GM18873 (cell line): ENCODE results near the gene XYLT1.

Experiments
- ATAC-seq: cut with Tn5 transposase; IDR thresholded peaks from one replicate; pipeline ENCODE4 v1.9.1; 2021; ENCODE audit warnings: mild to moderate bottlenecking, moderate library complexity, moderate number of reproducible peaks; ENCODE audit not compliant: unreplicated experiment, low FRiP score

XYLT1 gene

DNA sequence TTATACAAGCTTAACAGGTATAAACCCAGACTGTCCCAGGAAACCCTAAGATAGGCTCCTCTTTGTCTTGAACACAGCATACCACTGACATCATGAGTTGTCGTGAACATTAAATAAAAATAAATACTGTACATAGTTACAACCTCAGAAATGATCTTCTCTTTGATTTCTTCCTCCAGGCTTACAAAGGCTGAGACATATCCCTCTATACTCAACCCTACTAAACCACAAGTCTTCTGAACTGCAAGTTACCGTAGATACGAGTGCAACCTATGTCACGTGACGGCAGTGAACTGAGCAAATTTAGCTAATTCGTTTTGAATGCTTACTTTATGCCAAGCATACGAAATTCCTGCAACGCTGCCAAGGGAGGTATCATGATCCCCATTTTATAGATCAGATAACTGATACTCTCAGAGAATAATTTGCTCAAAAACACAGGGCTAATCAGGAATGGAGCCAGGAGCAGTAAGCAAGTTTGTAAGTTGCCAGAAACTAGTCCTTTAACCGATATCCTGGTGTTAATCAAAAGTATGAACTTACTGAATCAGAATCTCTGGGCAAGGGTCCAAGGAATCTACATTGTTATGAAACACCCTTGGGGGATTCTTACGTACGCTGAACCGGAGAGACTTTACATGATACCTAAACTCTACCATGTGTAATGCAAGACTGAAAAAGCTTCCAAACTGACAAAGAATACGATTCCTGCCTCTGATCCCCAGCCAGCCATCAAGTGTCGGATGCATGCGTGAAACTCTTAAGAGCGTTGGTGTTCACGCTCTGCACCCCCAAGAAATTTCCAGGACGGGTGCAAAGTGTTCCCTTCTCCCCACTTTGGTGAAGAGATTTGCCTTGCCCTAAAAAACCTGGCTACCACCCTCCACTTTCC lies 106.2 kb downstream of the XYLT1 start:
- no peak for ATAC-seq

DNA sequence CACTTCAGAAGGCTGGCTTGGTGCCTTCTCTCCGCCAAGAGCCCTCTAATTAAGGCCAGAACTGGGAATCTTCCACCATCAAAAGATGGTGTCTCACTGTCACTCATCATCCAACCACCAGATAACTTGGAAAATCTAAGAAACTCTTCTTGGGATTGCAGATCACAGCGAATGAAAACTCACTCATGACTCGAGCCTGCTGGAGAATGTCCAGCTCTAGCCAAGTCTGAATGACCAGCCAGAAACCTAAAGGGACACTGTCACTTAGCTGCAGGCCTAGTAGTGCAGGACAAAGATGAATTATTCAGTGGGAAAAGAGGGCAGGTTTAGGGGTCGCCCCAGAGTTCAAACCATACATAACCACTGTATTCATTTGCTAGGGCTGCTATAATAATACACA lies 107.8 kb downstream of the XYLT1 start:
- ATAC-seq: no peak

DNA sequence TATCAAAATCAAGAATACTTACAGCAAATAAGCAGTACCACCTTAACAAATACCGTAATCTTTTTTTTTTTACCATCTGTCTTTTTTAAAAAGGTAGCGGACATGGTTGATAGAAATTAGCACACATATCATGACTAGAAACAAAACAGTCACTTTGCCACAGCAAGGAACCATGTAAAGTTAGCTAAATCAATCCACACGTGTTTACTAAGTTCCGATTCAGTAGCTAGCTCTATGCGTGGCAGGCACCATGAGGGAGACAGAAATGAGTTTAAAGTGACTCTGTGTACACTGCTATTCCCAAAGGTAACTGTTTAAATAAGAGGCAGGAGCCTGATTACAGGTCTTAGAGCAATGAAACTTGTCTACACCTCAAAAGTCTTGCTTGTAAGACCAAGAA lies 108.6 kb downstream of the XYLT1 start:
- no peak for ATAC-seq

DNA sequence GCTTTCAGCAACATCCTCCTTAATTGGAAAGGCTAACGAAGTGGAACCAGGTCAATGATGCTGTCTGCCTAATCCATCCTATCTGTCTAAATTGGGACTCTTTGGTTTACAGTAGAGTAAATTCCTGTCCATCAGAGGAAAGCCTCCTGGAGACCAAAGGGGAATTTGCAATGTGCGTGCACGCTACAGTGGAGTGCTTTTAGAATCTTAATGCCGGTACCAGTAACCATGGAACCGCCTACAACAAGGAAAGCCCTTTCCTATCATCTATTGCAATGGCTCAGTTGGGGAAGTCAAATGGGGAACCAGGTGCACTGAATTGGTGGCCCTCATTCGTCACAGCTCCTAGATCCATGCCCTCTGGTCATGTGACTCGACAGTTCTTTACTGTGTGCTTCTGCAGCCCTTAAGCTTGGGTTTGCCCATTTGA lies 110.1 kb downstream of the XYLT1 start:
- no peak for ATAC-seq

DNA sequence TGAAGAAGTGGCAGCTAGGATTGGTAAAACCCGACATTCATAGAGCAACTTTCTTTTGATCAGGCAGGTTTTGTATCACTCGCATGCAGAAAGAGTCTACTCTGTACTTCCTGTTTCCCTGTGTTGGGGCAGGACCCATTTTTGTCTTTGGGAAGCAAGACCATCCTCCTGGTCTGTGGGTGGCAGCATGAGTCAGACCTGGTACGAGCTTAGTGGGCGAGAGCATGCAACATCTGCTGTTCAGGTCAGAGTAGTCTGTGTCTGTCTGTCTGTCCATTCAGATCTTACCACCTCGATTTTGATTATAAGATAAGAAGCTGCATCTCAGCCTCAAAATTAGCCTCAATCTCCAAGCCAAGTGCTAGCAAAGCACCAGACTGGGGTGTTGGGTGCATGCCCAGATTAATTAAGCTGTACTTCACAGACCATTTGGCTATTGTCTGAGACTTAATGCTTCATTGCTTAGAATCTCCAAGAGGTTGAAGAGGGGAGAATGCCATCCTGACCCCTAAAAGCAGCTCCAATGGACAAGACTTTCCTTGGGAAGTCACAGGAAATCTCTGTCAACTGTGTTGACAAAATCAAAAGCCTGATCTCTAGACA lies 110.9 kb downstream of the XYLT1 start:
- no peak for ATAC-seq

DNA sequence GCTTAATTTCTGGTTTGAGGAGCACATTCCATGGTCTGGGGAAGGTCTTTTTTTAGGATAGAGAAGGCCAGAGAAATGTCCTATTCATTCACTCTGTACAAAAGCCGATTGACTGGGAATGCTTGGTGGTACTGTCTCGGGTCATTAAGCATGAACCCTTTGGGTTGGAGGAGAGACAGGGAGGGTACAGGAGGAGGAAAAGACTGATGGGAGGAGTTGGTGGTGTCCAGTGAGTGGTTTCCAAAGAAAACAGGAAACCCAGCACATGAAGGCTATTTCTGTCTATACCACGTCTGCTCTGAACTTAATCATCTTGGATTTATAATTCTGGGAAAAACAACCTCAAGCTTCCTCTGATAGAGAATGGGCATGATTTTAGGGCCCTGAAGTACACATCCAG lies 111.9 kb downstream of the XYLT1 start:
- no peak for ATAC-seq

DNA sequence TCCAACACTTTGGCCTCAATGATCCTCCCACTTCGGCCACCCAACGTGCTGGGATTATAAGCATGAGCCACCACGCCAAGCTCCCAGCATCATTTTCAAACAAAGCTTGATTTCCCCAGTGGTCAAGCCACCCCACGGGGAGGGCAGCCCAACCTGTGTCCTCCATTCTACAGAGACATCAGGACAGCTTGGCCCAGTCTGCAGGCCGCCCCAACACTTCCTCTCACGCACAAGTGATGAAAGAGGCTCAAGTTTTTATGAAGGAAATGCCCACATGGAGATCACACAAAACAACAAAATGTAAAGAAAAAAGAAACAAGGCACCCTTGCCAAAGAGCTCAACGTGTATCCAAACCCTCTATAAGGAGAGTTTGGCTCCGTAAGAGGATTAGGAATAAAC lies 112.4 kb downstream of the XYLT1 start:
- ATAC-seq: no peak

DNA sequence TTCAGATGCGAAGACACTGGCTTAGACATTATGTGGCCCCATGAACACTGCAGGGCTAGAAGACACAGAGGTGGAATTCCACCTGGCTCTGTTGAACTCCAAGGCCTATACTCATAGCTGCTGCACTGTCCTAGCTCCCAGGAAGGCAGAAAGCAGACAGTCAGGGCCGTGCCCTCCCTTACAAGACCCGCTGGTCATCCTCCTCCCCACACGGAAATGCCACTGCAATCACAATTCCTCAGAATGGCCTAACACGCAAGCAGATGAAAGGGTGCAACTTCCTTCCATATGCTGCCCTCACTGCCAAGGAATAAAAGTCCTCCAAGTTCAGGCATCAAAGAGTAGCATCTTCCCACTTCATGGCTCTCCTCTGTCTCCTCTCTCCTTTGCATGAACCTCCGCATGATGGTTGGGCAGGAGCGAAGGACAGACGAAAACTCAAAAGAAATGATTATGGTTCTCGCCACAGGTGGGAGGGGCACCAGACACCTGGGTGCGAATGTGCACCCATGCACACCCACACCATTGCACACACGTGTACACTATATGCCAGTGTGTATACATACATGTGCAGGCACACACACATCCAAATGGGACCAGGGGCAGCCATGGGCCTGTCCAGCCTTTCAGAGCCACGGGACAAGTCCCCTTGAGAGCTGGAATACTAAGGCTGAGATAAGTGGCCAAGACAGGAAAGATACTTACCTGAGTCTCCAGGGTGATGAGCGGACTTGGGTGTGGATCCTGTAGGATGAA lies 113.3 kb downstream of the XYLT1 start:
- ATAC-seq: no peak

DNA sequence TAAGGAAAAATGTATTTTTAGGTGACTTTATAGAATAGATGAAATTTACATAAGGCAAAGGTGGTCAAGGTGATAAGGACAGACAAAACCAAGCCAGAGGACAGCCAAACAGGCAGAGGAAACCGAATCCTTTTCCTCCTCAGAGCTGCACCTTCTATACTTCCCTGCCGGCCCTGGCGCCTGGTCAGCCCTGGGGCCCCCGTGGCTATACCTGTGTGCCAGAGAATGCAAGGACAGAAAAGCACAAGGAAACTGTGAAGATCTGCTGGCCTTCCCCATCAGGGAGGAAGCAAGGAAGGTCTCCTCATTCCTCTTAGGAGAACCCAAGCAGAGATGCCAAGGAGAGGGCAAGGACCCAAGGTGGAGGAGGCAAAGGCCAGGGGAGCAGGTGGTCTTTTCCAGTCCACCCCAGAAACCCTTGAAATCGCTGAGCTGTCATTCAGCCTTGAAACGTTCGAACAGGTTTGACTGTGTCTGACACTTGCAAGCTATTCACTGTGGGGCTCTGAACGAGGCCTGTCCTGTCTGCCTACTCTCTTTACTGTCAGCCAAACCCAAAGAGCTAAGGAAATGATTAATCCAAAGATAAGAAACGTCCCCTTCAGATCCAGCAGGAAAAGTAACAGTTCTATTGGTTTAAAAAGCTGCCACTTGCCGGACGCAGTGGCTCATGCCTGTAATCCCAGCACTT lies 114.4 kb downstream of the XYLT1 start:
- ATAC-seq: no peak

DNA sequence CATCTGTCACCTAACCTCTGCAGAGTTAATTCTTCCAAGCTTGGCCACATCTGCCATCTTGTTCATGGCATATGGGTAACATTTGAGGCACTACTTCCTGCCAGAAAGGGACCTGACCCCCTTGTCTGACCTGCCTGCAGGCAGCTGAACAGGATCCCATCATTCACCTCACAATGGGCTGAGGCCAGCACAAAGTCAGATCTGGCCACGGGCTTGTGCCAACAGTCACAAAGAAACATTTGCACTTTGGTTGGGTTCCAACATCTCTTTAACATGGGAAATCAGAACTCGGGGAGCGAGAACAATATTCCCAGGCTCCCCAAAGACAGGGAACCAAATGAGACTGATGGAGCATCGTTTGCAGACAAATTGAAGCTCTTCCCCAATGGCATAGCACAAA lies 116.1 kb downstream of the XYLT1 start:
- ATAC-seq: no peak

DNA sequence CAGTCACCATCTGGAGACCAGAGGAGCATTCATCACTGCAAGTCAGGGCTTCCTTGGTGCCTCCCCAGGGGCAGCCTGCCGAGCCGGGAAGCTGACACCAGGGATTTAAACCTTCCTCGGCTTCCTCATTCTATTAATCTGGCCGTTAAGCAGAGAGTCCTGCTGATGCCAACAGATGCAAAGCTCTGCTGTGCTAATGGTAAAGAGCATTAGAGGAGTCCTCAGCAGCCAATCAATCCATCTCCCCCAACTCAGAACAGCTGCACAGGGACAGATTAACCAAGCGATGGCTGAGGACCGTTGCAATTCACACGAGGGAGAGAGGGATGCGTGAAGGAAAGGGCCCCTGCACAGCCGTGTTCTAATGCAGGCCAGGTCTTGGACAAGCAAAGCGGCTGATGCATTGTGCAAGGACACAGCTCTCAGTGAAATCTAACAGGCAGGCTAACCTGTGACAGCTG lies 116.6 kb downstream of the XYLT1 start:
- ATAC-seq: no peak

DNA sequence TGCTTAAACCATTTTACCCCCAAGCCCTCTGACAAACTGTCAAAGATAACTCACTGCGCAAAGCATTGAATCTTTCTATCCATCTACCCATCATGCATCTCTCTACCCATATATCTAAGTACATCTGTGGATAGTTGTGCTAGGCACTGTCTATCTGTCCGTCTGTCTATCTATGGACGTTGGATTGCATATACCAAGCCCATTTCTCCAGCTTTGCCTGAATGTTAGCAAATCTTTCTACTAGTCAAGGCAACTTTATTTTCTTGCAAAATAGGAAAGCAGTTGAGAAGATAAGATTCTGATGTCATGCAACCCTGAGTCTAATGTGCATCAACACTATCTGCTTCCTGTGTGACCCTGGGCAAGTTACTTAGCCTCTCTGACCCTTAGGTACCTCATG lies 117.2 kb downstream of the XYLT1 start:
- ATAC-seq: no peak

DNA sequence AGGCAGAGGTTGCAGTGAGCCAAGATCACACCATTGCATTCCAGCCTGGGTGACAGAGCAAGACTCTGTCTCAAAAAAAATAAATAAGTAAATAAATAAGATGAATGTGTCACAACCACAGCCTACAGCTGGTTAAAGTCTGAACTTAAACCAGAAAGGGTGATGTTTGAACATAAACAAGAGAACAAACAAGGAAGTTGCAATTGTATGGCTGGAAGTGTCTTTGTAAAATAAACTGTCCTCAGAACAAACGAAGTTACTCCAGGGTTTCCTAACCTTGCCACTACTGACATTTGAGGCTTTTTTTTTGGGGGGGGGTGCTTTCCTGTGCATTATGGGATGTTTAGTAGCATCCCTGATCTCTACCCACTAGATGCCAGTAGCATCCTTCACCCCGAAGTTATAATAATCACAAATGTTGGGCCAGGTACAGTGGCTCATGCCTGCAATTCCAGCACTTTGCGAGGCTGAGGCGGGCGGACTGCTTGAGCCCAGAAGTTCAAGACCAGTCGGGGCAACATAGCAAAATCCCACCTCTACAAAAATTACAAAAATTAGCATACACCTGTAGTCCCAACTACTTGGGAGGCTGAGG lies 119.2 kb downstream of the XYLT1 start:
- no peak for ATAC-seq

DNA sequence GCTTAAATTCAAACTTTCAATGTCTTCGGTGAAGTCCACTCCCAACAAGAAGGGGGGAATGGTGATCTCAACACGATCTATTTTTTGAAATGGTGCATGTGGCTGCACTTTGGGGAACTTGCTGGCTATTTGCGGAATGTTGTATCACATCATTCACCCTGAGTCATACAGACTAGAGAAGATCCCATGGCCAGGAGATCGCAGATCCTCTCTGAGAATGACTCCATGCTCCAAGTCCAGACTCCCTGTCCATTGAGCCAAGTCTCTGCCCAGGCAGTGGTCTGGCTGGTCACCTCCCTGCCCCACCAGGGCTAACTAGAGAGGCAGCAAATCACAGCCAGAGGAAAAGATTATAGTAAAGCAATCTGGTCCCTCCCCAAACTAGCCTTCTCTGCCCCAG lies 120.6 kb downstream of the XYLT1 start:
- ATAC-seq: no peak

DNA sequence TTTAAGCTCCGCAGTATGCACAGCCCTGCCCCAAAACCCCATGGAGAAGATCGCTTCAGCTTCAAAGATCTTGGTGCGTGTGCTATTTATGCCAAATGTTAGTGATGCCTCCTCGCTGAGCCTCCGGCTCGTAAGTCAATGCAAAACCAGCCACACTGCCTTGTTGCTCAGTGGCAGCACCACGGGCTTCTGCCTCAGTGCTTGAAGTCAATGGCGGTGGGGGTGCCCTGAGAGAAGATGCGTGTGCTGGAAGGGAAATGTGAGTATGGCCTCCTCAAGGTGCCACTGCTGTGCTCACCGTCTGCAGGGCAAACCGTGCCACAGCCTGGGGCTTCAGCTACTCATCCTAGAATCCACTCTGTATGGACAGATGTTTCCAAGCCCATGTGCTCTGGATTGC lies 121.9 kb downstream of the XYLT1 start:
- no peak for ATAC-seq

DNA sequence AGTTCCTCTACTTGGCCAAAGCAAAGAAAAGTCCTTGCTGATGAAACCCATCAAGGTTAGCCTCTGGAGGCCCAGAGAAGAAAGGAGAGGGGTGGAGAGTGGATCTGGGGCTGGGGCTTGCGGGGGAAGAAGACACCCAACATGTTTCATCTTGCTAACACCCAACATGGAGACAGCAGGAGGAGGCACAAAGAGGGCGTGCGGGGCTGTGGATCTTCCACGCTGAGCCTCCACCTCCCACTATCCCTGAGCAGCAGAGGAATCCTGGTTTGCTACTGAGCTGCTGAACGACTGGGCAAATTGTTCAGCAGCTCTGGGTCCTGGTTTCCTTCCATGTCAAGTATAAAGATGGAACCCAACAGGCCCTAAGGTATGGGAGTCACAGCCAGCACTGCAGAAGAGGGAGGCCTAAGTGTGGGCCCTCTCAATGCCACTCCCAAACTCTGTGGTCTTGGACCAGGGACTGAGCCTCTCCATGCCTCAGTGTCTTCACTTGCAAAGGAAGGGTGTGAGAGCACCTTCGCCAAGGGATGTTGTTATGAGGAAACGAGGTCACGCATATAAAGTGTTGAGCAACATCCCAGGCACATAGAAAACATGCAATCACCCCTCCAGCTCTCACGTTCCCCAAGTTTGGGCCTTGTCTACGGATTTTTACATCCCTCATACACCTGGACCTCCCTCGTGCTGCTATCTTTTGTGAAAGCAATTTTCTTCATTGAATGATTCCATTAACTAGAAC lies 122.5 kb downstream of the XYLT1 start:
- no peak for ATAC-seq

DNA sequence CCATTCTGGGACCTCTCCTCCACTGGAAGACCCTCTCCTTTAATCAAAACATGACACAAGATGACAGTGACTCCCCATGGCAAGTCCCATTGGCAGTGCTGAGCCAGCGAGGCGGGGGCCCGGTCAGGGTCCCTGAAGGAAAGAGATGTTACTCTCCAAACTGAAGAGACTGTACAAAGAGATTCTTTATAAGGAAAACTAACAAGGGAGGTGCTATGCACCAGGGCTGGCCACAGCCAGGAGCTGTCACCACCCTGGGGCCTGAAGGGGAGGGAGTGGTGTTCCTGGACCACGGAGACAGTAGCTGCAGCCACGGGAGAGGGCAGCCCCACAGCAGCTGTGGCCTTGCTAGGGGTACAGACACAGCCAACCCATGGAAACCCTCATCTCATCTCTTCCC lies 123.1 kb downstream of the XYLT1 start:
- ATAC-seq: no peak

DNA sequence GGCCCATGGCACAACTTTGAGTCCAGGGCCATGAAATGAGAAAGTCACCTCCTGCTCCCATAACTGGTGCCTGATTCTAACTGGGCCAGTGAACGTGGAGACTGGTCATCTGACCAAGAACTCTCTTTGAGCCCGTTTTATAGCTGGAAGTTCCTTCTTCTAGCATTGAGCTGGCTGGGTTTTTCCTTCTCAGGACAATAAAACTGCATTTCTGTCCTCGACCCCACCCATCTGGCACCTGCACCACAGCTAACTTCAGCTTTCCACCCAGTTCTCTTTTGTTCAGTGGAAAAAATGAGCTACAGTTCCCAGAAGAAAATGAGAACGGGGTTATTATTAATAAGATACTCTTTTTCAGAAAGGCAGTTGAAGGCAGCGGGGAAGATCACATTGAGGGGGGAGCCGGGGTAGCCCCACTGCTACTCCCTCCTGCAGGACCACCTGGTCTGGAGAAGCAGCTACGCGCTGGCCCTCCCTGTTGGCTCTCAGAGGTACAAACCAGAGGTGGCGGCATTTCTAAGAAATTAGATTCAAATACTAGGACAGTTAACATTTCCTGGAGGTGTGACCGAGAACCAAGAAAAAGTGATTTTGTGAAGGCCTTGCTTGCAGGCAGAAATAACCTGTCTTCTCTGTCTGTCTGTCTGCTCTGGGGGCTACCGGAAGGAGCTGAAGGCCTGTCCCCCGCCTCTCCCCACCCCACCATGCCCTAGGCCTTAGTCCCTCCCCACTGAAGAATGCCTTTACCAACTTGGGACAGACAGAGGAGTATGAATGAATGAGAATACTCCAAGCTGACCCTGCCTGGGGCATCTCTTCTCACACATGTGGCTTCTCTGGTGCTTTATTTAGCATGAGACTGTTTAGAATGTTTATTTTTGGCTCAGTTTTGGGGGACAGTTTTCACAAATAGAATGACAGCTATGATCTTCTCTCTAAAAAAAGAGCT lies 123.9 kb downstream of the XYLT1 start:
- no peak for ATAC-seq

DNA sequence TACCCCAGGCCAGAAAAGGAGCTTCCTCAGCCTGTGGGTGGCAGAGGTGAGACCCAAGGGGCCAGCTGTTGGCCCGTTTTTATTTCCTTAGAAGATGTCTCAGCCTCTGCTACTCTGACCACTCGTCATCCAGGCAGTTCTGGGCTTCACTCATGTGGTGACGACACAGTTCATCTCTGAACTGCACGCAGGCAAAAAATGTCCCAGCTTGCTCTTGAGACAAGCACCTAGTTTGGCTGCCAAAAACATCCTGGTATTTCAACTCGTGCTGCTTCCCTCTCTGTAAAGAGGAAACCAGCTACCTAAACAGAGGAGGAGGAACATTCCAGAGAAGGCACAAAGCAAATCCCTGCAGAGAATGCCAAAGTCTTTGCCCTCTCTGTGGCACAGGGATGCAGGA lies 125.7 kb downstream of the XYLT1 start:
- ATAC-seq: no peak
